OCI-LY7 (cell line): ENCODE data around the gene PHGDH. TPM values are rescaled to one million over a fixed set of nuclear protein-coding genes. Genes with fewer than 3 reads are reported as not detected.

ENCODE experiments used
- BruUV-seq: library from RNA; stranded (reverse); fragments of 400-500 nt; replicated peaks from 2 replicates; lab custom pipeline; 2021; lab: Mats Ljungman, UMichigan
- CTCF ChIA-PET: fragments of 300-600 bp; sonication (Branson Sonifier 250); formaldehyde crosslinking; loops from one replicate; lab custom pipeline; 2022; ENCODE audit warnings: antibody characterized with exemption; ENCODE audit not compliant: unreplicated experiment; lab: Charles Lee
- POLR2A ChIA-PET: fragments of 300-600 bp; sonication (Branson Sonifier 250); formaldehyde crosslinking; loops from one replicate; lab custom pipeline; 2022; ENCODE audit warnings: antibody characterized with exemption; lab: Charles Lee
- DNase-seq: peaks from one replicate; pipeline ENCODE4 v3.0.0-alpha.2; 2015; ENCODE audit warnings: low spot score
- H2AFZ ChIP-seq: fragments of 200-600 bp; sonication (generic), shearing (Covaris generic); 2 replicates; pipeline ENCODE4 v1.6.1; 2014; ENCODE audit warnings: mild to moderate bottlenecking, antibody characterized with exemption, low read length, moderate library complexity
- H3K27ac ChIP-seq: fragments of 200-600 bp; sonication (generic); 2 replicates; pipeline ENCODE4 v1.5.1; 2014; ENCODE audit warnings: mixed run types, low read depth, mild to moderate bottlenecking, moderate library complexity, low read length, inconsistent platforms; ENCODE audit not compliant: poor library complexity, severe bottlenecking
- H3K36me3 ChIP-seq: fragments of 200-600 bp; sonication (generic); 2 replicates; pipeline ENCODE4 v1.6.1; 2014; ENCODE audit warnings: mild to moderate bottlenecking, antibody characterized with exemption, low read length, moderate library complexity, mixed read lengths; ENCODE audit not compliant: insufficient read depth
- H3K4me1 ChIP-seq: fragments of 200-600 bp; sonication (generic); 2 replicates; pipeline ENCODE4 v1.5.1; 2014; ENCODE audit warnings: mild to moderate bottlenecking, low read length; ENCODE audit not compliant: insufficient read depth, poor library complexity, severe bottlenecking
- H3K4me2 ChIP-seq: fragments of 200-600 bp; sonication (generic); 2 replicates; pipeline ENCODE4 v1.6.1; 2014; ENCODE audit warnings: mild to moderate bottlenecking, low read length
- H3K4me3 ChIP-seq: fragments of 200-600 bp; sonication (generic); 2 replicates; pipeline ENCODE4 v1.5.1; 2014; ENCODE audit warnings: mild to moderate bottlenecking, low read depth, low read length; ENCODE audit not compliant: poor library complexity, severe bottlenecking
- H3K79me2 ChIP-seq: fragments of 200-600 bp; sonication (generic); 2 replicates; pipeline ENCODE4 v1.6.1; 2016; ENCODE audit warnings: low read depth, mild to moderate bottlenecking, low read length, moderate library complexity, mixed read lengths; ENCODE audit not compliant: insufficient read depth
- H3K9me2 ChIP-seq: fragments of 200-600 bp; sonication (generic); 2 replicates; pipeline ENCODE4 v1.6.1; 2016; ENCODE audit warnings: mild to moderate bottlenecking, low read length, mixed read lengths; ENCODE audit not compliant: insufficient read depth
- H3K9me3 ChIP-seq: fragments of 200-600 bp; sonication (generic); 2 replicates; pipeline ENCODE4 v1.6.1; 2014; ENCODE audit warnings: mild to moderate bottlenecking, mixed run types, low read length, mixed read lengths
- H4K20me1 ChIP-seq: fragments of 200-600 bp; sonication (generic); 2 replicates; pipeline ENCODE4 v1.6.1; 2014; ENCODE audit warnings: mild to moderate bottlenecking, antibody characterized with exemption, low read length, moderate library complexity, mixed read lengths; ENCODE audit not compliant: insufficient read depth
- CTCF ChIP-seq: fragments of 200-600 bp; sonication (generic); conservative IDR thresholded peaks from 2 replicates; pipeline ENCODE4 v1.5.1; 2014; ENCODE audit warnings: mild to moderate bottlenecking, antibody characterized with exemption, low read length, moderate library complexity, mixed read lengths
- EZH2phosphoT487 ChIP-seq: fragments of 200-600 bp; sonication (generic); IDR thresholded peaks from 2 replicates; pipeline ENCODE4 v1.6.1; 2018; ENCODE audit warnings: low read depth, borderline replicate concordance, mild to moderate bottlenecking, mixed run types, antibody characterized with exemption, low read length, moderate library complexity, mixed read lengths
- intact Hi-C: fragments of 100-400 bp; cut with micrococcal nuclease; formaldehyde crosslinking; loops from one replicate; pipeline ENCODE4 v1.10.0; 2022; ENCODE audit not compliant: unreplicated experiment
- total RNA-seq, 2 experiments: library from RNA; depleted of rRNA in 1 of 2; stranded (reverse); fragments of >200 nt in 1 of 2; shearing (Covaris generic) in 1 of 2; gene quantifications; 2 replicates each; pipeline ENCODE4 v1.2.3, GENCODE V29; 2014 to 2022

PHGDH gene
- total RNA-seq, 2 experiments from 2014 or later, result 287 to 451 TPM

- no peaks in the 10 kb centered on the region for H4K20me1 ChIP-seq
- no peak overlapping the region for H3K27ac ChIP-seq
- H3K4me3 ChIP-seq, result no peak overlapping the region
- no peaks in the 10 kb centered on the region for H3K9me3 ChIP-seq
- no peak for TF ChIP-seq CTCF
- no peak for TF ChIP-seq EZH2phosphoT487
- POLR2A ChIA-PET, result no interaction called here
- DNase-seq, result no peak
- no peak overlapping the region for H3K4me2 ChIP-seq
- no peaks in the 10 kb centered on the region for H3K9me2 ChIP-seq
- no peaks in the 10 kb centered on the region for H3K36me3 ChIP-seq
- CTCF ChIA-PET, result no interaction called here
- H3K79me2 ChIP-seq, result no peaks in the 10 kb centered on the region
- intact Hi-C loops, result no loop called here
- no peak overlapping the region for H2AFZ ChIP-seq
- BruUV-seq, result no TSS peak
- no peaks in the 10 kb centered on the region for H3K4me1 ChIP-seq
Observed at GRCh38 chr1:119781434-119782210, 69.9 kb downstream of the PHGDH start.

DNA sequence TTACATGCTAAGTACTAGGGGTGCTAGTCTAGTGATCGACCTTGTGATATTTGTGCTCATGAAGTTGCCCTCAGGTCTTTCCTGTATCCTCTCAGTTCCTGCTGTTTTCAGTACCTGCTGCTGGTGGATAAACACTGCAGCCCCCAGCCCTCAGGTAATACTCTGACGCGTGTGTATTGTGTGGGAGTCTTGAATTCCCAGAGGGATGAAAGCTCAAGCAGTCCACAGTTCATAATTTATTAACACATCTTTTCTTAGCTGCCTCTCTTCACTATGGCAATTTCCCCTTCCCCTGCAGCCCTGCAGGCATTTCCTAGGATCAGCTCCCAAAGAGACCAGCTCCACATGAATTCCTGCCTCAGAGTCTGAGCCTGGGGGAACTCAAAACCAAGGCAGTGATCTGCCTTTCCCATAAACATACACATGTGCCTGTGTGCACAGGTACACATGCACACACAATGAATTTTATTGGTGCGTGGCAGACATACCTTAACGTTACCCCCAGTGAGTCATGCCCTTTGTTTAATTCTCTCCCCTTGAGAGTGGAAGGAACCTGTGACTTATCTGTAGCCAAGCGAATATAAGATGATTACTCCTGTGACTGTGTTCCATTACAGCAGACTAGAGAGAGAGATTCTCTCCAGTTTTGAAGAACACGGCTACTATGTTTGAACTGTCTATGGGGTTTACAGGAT, 71.0 kb downstream of the PHGDH start:
- Histone ChIP-seq H3K27ac (no peak overlapping the region), H3K4me3 (no peak overlapping the region)
- intact Hi-C loops, result no loop called here

More for the DNA sequence above, 71.0 kb downstream of the PHGDH start:
- H3K9me2 ChIP-seq, result no peaks in the 10 kb centered on the region
- CTCF ChIA-PET, result no interaction called here
- BruUV-seq, result no TSS peak
- H4K20me1 ChIP-seq, result no peaks in the 10 kb centered on the region
- H3K79me2 ChIP-seq, result no peaks in the 10 kb centered on the region
- no peaks in the 10 kb centered on the region for H3K4me1 ChIP-seq
- no peaks in the 10 kb centered on the region for H3K36me3 ChIP-seq
- POLR2A ChIA-PET, result no interaction called here
- TF ChIP-seq CTCF, result no peak
- TF ChIP-seq EZH2phosphoT487, result no peak
- H2AFZ ChIP-seq, result no peak overlapping the region
- DNase-seq, result no peak
- H3K4me2 ChIP-seq, result no peak overlapping the region
- no peaks in the 10 kb centered on the region for H3K9me3 ChIP-seq
